ENCODE data around the gene LDHD.
"Not testable (repeated sequence)": the region's sequence is repeated elsewhere in the genome, so short reads cannot be mapped to it uniquely, and the experiment has no call there.

The LDHD gene

DNA sequence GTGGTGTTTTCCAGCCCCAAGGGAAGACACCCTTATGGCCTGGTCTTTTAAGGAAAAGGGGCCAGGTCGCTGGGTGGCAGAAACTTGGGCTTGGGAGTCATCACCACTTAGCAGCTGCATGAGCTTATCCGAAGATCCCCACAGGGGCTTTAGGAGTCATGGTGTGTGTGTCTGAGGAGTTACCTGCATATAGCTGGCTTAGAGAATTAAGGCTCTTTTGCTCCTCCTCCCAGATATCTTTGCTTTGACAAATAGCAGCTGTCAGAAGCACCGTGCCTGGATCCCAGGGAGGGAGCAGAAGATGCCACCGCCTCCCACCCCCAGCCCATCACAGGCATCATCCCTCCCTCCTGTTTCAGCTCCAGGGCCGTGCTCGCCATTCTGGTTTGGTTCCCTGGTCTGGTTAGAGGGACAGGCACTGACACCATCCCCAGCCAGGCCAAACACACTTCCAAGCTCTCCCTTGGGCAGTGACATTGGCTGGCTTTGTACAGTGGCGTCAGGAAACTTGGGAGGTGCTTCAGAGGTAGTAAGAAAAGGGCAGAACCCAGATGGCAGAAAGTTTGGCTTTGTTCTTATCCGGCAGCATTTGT, 17.4 kb downstream of the LDHD start:
- no peak for DNase-seq

DNA sequence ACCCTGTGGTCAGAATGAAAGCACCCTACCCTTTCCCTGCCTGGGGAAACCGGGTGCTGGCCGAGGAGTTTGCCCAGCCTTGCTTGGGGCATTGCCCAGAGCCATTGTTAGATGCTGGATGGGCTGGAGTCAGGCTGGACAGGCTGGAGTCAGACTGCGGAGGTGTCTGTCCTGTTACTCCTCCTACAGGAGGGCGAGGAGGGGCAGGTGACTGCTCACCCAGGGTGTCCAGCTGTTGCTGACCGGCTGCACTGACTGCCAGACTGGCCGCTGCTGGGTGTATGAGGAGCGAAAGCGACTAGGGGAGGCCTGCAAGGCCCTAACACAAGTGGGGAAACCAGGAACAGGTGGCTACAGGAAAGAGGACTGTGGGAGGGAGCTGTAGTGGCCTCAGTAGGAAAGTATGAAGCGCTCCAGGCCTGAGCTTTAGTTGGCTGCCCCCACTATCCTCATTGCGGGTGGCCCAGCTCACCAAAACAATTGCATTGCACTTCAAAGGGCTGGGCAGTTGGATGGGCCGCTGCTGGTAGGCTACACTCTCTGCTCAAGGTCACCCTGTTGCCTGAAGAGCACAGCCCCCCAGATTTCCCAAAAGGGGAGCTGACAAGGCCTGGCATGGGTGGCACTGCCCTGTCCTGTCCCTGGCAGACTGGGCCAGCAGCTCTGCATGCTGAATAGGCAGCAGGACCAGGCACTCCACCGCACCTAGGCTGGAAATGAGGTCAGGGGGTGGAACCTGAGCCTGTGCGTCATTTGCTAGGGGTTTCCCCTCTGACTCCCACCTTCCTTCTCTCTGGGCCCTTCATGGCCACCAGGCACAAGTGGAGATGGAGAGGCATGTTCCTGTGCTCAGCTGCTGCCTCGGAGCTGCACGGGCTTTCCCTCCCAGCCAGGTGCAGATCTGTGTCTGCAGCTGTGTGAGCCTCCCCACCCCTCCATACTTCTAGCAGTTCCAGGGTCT, 18.4 kb downstream of the LDHD start:
- no peak for DNase-seq

DNA sequence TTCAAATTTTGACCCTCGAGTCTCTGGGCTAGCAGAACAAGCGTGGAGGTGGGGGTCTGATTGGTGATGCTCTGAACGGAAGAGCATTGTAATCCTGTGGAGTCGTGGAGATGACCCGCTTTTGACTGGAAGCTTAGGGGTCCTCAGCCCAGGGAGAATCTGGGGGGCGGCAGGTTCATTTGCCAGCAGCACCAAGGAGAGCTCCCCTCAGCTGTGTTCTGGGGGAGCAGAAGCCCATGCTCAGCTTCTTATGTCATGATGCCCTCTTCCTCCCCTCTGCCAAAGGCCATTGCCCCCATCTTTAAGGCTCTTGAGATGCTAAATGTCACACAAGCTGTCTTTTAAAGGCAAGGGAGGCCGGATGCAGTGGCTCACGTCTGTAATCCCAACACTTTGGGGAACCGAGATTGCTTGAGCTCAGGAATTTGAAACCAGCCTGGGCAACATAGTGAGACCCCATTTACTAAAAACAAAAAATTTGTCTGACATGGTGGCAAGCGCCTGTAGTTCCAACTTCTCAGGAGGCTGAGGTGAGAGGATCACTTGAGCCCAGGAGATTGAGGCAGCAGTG, 19.3 kb downstream of the LDHD start:
- DNase-seq: no peak

DNA sequence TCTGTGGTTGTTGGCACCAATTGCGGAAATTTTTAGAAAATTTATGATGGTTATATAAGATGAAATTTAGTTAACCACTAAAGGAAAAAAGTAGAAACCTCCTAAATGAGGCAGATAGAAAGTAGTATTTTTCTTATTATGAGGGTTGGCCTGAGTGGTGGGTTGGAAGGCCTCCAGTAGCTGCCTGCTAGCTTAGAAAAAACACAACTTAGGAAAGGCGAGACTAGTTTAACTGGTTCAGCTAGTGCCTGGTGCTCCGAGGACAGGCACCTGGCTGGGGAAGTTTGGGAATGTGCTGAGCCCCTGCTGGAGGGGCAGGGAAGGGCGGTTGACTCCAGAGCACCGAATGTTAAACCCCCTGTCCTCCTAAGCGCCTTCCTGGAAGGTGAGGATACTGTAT, 19.9 kb downstream of the LDHD start:
- DNase-seq: no peak

DNA sequence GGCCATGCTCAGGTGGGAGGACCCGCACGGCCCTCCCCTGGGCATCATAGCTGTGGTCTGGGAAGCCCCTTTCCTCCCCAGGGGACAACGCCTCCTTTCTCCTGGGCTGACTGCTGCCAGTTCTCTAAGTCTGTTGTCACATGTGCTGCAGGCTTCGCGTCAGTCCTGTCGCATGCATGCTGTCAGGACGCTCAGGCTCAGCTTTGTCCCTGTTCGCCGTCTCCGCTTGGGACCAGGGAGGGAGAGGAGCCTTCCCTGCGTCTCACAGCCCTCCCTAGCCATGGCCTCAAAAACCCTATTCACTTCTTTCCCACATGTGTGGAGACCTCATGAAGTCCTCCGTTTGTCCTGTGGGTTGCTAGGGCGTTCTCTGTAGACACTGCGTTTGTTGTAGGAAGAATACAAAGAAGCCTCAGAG, 21.4 kb downstream of the LDHD start:
- no peak for DNase-seq

DNA sequence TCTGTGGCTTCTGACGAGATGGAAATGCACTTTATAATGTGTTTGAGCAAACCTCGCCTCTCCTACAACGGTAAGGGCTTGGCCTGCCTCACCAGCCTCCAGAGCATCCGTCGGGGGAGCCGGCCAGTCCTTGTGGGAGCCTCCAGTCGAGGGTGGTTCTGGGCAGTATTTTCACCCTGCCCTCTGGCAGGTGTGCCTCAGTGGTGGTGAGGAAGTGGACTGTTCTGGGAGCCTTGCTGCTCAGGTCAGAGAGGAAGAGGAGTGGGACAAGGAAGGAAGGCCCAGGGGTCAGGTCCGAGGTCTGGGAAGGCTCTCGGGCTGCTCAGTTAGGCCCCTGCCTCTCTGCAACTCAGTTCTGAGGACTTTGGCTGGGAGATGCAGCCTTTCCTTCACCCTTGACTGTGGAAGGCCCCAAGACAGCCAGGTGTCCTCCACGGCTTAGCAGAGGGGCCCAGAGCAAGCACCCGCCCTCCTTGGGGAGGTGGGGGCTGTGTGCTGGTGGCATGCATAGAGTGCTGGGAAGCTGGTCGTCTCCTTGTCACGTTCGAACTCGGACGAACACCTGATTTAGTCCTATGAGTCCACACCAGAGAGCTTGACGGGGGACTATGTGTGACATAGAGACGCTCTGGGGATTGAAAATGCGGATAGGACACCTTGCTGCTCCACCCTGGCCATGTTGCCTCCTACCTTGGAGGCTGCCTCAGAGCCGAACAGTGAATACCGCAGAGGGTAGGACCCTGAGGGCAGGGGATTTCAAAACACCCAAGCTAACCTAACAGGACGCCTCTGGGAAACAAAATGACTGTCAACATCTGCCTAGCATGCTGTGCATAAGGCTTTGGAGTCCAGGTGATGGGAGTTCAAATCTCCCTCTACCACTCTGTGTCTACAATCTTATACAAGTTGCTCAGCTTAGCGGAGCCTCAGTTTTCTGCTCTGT, 22.7 kb downstream of the LDHD start:
- no peak for DNase-seq

DNA sequence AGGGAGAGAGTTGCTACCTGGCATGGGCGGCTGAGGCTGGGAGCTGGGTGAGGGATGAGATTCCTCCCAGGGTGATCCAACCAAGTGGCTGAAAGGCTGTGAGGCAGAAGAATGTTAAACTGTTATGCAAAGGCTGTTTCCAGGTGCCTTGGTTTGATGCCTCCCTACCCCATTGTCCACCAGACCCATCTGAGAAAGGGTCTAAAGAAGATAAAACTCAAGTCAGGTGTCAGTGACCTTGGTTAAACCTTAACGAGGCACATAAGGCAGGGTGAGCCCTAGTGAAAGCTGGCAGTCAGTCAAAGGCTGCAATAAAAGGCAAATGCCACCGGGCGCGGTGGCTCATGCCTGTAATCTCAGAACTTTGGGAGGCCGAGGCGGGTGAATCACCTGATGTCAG, 23.8 kb downstream of the LDHD start:
- DNase-seq: no peak

DNA sequence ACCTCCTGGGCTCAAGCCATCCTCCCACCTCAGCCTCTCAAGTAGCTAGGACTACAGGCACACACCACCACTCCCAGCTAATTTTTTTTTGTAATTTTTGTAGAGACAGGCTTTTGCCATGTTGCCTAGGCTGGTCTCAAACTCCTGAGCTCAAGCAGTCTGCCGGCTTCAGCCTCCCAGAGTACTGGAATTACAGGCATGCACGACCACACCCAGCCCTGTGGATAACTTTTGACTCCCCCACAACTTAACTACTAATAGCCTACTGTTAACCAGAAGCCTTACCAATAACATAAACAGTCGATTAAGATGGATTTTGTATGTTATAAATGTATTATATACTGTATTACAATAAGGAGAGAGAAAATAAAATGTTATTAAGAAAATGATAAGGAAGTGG, 25.0 kb downstream of the LDHD start:
- DNase-seq: not testable (repeated sequence)

DNA sequence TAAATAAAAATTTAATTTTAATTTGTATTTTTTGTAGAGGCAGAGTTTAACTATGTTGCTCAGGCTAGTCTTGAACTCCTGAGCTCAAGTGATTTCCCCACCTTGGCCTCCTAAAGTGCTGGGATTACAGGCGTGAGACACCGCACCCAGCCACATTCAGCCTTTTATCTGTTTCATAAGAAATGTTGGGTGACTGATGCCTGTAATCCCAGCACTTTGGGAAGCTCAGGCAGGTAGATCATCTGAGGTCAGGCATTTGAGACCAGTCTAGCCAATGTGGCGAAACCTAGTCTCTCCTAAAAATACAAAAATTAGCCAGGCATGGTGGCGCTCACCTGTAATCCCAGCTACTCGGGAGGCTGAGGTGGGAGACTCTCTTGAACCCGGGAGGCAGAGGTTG, 25.7 kb downstream of the LDHD start:
- DNase-seq: not testable (repeated sequence)

DNA sequence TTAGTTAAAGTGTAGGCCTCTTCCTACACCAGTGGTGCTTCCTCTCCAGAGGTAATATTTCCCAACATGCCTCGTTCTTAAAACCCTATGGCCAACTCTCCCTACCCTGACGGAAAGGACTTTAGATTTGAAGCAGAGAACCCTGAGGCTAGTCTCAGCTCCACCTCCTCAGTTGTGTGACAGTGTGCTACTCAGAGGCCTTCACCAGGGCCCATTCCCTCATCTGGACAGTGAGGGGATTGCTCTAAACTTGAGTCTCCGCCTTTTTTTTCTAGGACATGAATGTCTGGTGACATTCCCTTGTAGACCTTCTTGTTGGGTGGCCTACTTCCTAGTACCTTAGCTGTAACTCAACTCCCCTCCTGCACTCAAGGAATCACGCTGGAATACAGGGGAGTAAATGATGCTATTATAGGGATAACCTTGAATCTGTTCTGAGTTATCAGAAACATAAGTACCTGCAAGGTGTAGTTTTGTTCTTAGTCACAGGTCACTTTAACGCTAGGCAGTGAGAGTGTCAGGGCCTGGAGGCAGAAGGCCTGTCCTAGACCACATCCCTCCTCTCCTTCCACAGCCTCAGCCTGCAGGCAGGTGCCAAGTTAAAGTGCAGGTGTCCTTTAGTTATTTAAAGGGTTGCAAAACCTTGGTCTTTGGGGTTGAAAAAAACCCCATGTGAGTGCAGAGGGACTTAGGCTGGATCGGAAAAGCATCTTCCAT, 26.9 kb downstream of the LDHD start:
- DNase-seq: no peak

DNA sequence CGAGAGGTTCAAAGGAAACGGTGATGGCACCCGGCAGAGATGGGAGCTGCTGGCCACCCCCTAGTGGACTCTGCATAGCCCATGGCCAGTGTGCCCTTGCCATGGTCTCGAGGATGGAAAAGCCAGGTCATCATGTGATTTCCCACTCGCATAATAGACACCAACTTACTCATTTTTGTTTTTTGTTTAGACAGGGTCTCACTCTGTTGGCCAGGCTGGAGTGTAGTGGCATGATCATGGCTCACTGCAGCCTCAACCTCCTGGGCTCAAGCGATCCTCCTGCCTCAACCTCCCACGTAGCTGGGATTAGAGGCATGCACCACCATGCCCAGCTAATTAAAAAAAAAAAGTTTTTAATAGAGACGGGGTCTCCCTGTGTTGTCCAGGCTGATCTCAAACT, 27.6 kb downstream of the LDHD start:
- no peak for DNase-seq

DNA sequence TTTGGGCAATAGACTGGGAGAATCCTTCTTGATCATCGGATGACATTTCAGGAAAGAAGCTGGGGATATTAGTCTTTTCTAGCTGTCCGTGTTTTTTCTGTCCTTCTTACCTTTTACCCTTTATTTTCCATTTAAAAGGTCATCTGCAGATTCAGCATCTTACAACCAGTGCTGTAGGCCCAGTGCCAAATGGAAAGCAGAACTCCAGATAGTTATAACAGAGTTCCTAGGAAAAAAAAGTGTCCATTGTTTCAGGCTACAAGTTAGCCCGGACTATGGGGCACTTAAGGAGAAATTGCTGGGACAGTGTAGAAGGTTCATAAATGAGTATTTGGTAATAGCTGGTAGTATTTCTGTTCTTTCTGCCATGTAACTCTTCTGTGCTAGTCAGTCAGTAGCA, 28.4 kb downstream of the LDHD start:
- DNase-seq: no peak

DNA sequence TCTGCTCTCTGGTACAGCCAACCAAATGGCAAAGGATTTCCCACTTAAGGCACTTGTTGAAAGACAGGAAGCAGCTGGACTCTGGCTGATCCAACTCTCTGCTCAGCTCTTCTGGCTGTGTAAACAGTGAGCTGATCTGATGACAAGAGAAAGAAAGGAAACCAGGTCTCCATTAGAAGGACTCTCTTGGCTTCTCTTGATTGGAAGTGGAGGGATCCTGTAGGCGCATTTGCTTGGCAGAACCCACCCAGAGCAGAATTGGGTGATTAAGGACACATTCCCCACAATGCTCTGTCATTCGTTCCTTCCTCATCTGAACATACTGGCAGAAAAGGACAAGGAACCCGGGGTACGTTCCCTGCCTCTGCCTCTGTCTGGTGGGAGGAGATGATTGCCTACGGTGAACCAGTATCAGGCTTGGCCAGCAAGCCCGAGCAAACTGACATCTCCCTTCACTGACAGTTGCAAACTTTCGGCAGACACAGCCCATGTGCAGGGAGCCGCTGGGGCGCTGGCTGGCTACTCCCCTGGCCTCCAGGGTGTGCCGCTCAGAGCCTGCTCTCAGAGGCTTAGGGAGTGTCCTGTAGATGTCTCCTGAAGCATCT, 29.1 kb downstream of the LDHD start:
- peak in 1 of 2 donors; percentile 66 for DNase-seq

DNA sequence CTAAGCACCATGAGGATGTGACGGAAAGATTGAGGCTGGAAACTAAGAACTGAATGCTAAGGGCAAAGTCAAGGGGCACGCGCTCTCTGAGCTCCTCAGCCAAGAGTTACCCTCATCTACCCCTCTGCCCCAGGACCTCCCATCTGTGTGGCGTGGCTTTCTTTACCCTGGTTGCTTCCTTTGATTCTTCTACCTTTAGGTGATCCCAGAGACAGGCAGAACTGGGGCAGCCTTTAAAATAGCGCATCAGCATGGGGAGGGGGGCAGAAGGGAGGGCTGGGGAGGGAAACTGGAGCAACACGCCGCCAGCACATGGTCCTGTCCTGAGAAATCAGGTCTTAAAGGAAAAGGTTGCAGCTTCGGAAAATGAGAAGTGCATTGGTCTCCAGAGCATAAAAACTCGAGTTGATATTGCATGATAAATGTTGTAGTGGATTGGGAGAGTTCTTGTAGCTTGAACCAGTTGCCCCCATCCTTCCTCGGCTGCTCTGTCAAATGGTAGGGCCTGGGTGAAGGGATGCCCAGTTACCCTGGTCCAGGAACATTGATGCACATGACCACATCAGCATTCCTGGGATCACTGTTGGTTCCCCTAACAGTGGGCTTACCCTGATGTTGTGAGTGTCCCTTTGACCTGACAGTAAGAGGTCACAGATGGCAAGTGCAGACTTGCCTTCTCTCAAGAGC, 29.7 kb downstream of the LDHD start:
- DNase-seq: no peak

DNA sequence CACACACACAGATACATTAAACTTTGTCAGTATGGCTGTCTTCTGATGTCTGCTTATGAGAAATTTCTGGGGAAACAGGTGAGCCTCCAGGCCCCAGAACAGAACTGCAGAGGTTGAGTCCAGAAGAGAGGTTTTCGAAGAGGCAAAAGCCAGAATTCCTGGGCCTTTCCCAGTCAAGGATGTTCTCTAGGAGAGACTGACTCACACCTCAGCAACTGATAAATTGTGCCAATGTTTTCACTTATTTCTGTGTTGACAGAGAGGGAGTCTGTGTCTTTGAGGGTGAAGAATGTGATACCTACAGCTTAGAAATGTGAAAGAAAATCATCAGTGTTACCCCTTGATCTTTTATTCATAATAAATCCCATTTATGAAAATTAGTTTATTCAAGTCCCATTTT, 30.3 kb downstream of the LDHD start:
- no peak for DNase-seq

DNA sequence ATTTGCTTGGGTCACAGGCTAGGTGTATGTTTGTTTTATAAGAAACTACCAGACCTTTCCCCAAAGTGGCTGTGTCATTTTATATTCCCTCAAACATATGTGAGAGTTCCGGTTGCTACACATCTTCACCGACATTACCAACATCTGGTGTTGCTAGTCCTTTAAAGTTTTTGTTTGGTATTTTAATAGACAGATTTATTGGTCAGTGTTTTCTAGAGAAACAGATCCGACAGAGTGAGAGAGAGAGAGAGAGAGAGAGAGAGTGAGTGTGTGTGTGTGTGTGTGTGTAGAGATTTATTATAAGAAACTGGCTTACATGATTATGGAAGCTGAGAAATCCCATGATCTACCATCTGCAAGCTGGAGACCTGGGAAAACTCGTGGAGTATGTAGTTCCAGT, 31.0 kb downstream of the LDHD start:
- no peak for DNase-seq

DNA sequence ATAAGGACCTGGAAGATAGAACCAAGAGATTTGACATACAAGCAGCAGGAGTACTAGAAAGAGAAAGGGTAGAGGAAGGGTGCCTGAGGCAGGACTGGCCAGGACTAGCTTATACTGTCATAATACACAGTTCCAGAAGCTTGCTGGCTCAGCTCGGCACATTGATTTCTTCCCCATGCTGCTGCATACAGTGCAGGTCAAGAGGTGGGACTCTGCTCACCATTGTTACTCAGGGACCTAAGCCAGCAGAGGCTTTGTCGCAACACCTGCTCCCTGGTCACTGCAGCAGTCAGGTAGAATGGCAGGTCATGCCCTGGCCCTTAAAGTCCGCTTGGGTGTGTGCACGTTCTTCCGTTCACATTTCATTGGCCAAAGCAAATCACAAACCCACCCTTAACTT, 32.8 kb downstream of the LDHD start:
- DNase-seq: no peak

DNA sequence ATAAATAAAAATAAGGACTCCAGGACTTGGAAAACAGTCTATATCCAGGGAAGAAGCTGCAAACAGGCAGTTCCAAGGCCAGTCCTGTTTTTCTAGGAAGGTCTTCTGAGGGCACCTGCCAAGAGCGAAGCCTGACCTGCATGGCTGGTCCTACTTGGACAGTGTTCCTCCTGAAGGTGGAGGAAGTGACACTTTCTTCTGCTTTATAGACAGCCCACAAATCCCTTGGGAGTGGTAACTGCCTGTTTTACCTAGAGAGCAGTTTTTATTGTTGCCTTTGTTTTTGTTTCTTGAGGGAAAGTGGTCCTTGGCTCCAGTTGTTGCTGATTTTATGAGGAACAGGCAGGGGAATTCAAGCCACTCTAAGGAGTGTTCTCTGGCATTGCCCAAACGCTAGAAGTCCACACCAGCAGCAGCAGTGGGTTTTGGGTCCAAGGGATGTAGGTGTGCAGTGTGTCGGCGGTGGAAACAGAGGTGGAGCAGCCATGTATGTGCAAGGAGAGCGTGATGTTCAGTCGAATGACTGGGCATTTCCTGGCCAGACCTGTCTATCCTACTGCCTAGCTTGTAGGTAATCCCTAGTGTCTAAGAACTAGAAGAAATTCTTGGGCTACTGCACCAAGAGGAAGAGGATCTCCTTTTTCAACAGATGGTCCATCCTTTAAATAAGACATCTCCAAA, 35.3 kb downstream of the LDHD start:
- DNase-seq: no peak

DNA sequence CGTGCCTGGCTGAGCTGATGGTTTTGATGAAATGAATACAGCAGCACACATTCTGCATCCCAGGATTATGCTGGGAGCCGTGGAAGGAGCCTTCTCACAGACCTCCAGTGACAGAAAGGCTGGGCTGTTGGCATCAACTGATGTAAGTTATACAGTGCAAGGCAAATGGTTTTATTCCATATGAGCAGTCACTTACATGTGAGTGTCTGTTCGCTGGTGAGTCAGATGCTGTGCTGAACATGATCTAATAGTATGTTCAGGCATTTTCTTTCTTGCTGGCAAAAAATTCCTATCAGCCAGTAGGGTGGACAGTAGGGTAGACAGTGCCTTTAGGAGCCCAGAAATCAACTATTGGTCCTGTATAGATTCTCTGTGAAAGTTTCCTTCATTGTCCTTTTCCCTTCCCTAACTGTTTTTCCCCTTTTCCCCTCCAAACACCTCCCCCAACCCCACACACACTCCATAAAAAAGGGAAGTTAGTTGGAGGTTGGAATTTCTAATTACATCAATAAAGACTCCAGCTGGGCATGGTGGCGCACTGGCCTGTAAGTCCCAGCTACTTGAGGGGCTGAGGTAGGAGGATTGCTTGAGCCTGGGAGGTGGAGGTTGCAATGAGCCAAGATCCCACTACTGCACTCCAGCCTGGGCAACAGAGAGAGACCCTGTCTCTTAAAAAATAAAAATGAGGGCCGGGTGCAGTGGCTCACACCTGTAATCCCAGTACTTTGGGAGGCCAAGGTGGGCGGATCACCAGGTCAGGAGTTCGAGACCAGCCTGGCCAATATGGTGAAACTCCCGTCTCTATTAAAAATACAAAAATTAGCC, 36.2 kb downstream of the LDHD start:
- no peak for DNase-seq

All from bone marrow (tissue), 2 donors.